HEK293T (cell line): ENCODE measurements around the gene MCRIP2.

Source experiments
- CTCF ChIA-PET: fragments of 350-600 bp; formaldehyde crosslinking; extraction: SDS; loops from one replicate; lab custom pipeline; 2021; ENCODE audit warnings: antibody characterized with exemption, inconsistent platforms; lab: Yijun Ruan, JAX
- POLR2A ChIA-PET: fragments of 350-600 bp; formaldehyde crosslinking; extraction: SDS; loops from one replicate; lab custom pipeline; 2020; ENCODE audit warnings: antibody characterized with exemption, inconsistent platforms; lab: Yijun Ruan, JAX
- DNase-seq: peaks from one replicate; pipeline ENCODE4 v3.0.0; 2012; ENCODE audit warnings: mixed read lengths; ENCODE audit errors: extremely low spot score
- ARNT ChIP-seq: fragments of 450-650 bp; IDR thresholded peaks from 2 replicates; pipeline ENCODE4 v1.6.1; 2017; ENCODE audit warnings: mild to moderate bottlenecking
- BHLHE40 ChIP-seq: fragments of 450-650 bp; IDR thresholded peaks from 2 replicates; pipeline ENCODE4 v1.6.1; 2016; ENCODE audit warnings: mild to moderate bottlenecking, moderate library complexity, borderline replicate concordance
- CTBP1 ChIP-seq: fragments of 450-650 bp; IDR thresholded peaks from 2 replicates; pipeline ENCODE4 v1.6.1; 2016; ENCODE audit warnings: borderline replicate concordance
- ELF4 ChIP-seq: fragments of 450-650 bp; IDR thresholded peaks from 2 replicates; pipeline ENCODE4 v1.6.1; 2017; ENCODE audit warnings: antibody characterized with exemption
- FOXA1 ChIP-seq: fragments of 450-650 bp; IDR thresholded peaks from 2 replicates; pipeline ENCODE4 v1.6.1; 2016; ENCODE audit warnings: mild to moderate bottlenecking
- FOXK2 ChIP-seq: fragments of 450-650 bp; IDR thresholded peaks from 2 replicates; pipeline ENCODE4 v1.6.1; 2016; ENCODE audit warnings: mild to moderate bottlenecking
- FOXM1 ChIP-seq: fragments of 450-650 bp; IDR thresholded peaks from 2 replicates; pipeline ENCODE4 v1.6.1; 2017; ENCODE audit warnings: mild to moderate bottlenecking, borderline replicate concordance
- HDGF ChIP-seq: fragments of 450-650 bp; IDR thresholded peaks from 2 replicates; pipeline ENCODE4 v1.6.1; 2017; ENCODE audit warnings: antibody characterized with exemption, borderline replicate concordance
- L3MBTL2 ChIP-seq: fragments of 450-650 bp; conservative IDR thresholded peaks from 2 replicates; pipeline ENCODE4 v1.6.1; 2016; ENCODE audit warnings: mild to moderate bottlenecking
- LEF1 ChIP-seq: fragments of 450-650 bp; IDR thresholded peaks from 2 replicates; pipeline ENCODE4 v1.6.1; 2017; ENCODE audit warnings: mild to moderate bottlenecking, borderline replicate concordance
- NFRKB ChIP-seq: fragments of 450-650 bp; IDR thresholded peaks from 2 replicates; pipeline ENCODE4 v1.6.1; 2016; ENCODE audit warnings: mild to moderate bottlenecking, moderate library complexity
- SP1 ChIP-seq: fragments of 450-650 bp; IDR thresholded peaks from 2 replicates; pipeline ENCODE4 v1.6.1; 2017
- SUZ12 ChIP-seq: fragments of 450-650 bp; IDR thresholded peaks from 2 replicates; pipeline ENCODE4 v1.6.1; 2016; ENCODE audit warnings: mild to moderate bottlenecking
- TARDBP ChIP-seq: fragments of 450-650 bp; IDR thresholded peaks from 2 replicates; pipeline ENCODE4 v1.6.1; 2016
- TF ChIP-seq, protein P1 (sequence below): fragments of 450-650 bp; IDR thresholded peaks from 2 replicates; pipeline ENCODE4 v1.6.1; 2016

Gene MCRIP2

GRCh38 chr16:680967-681745 lies 39.5 kb downstream of the MCRIP2 start:
- ChIA-PET CTCF (no interaction called here), POLR2A (interaction anchor here (0.8 to 3.0 kb wide), 13 partner anchors 9 to 45 kb away, joined by 3 to 33 read pairs (median 5); partner anchors contain the start of genes ANTKMT, METTL26, RHOT2 and WDR24)
- no peak for DNase-seq
- TF ChIP-seq ARNT = no peak
- TF ChIP-seq FOXK2 = no peak
- no peak for TF ChIP-seq BHLHE40
- TF ChIP-seq NFRKB = no peak
- no peak for TF ChIP-seq CTBP1
- TF ChIP-seq LEF1 = no peak
- no peak for TF ChIP-seq L3MBTL2
- TF ChIP-seq TARDBP = no peak
- TF ChIP-seq SP1 = no peak
- TF ChIP-seq FOXA1 = no peak
- TF ChIP-seq ELF4 = no peak

- no peak for DNase-seq
- ChIA-PET CTCF (no interaction called here), POLR2A (interaction anchor here (0.8 to 3.0 kb wide), 11 partner anchors 8 to 46 kb away, joined by 3 to 33 read pairs (median 5); partner anchors contain the start of genes ANTKMT, METTL26, RHOT2 and WDR24)
- no peak for TF ChIP-seq CTBP1
- 0 out of 2 replicates have a peak, but pooled peaks have one; percentile 22 for TF ChIP-seq HDGF
- peak; percentile 82 for TF ChIP-seq L3MBTL2
These were observed 40.3 kb downstream of the MCRIP2 start for GRCh38 chr16:681746-682427.

DNA sequence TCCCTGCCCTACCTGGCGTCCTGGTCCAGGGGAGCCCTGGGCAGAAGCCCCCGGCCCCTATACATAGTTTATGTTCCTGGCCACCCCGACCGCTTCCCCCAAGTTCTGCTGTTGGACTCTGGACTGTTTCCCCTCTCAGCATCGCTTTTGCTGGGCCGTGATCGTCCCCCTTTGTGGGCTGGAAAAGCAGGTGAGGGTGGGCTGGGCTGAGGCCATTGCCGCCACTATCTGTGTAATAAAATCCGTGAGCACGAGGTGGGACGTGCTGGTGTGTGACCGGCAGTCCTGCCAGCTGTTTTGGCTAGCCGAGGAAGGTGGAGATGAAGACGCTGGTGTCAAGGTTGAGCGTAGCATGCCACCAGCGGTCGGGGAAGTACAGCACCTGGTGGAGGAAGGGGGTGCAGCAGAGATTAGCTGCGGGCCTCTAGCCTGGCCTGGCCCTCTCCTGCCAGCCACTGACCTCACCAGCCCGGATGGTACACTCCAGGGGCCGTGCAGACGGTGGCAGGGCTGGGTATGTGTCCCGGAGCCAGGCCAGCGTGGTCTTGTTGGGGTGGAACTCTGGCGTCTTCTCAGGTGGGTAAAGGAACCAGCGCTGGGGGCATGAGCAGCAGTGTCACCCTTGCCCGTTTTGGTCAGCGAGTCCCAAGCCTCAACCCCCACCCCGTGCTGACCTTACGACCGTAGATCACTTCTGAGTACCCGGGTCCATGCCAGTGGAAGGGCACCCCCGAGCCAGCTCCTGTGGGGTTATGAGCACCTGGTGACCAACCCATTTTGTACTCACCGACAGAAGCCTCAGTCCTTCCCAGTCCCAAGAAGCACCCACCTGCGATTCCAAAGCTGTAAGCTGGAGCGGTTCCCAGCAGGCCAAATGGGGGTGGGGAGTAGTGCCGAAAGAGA lies 41.1 kb downstream of the MCRIP2 start:
- TF ChIP-seq TARDBP (no peak), L3MBTL2 (peak; percentile 42)
- POLR2A ChIA-PET = interaction anchor here (1.3 to 3.0 kb wide), 6 partner anchors 7 to 46 kb away, joined by 5 to 33 read pairs (median 10); partner anchors contain the start of genes ANTKMT, METTL26, RHOT2 and WDR24
- no peak for DNase-seq
- CTCF ChIA-PET = no interaction called here

DNA sequence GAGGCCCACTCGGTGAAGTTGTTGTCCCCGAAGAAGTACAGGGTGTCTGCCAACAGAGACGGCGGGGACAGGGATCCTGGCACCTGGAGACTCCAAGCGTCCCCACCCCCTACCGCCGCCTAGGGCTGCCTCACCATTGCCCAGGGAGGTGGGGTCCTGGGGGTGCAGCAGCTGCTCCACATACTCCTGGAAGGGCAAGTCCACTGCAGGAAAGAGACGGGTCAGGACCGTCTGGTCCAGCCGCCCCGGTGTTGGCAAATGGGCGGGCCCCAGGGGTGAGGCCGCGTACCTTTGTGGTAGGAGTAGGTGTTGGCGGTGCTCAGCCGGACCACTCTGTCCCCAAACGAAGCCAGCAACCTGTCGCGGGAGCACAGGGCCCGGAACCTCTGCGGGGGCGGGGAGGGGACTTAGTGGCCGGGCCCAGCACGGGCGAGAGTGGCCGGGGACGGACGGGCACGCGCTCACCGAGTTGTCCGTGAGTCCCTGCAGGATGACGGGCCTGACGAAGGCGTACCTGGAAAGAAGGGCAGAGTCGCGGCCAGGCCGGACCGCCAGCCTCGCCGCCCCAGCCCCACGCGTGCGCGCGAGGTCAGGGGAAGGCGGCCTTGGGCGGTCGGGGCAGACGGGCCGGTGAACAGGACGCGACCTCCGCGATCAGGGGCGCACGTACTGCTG lies 41.9 kb downstream of the MCRIP2 start:
- ChIA-PET POLR2A (interaction anchor here (1.4 kb wide), 1 partner anchor 38 kb away, joined by 4 read pairs; the partner anchor contains the start of gene ANTKMT), CTCF (no interaction called here)
- DNase-seq = no peak
- TF ChIP-seq HDGF = peak; percentile 58; the same call in 1 of the 2 replicates
- TF ChIP-seq, protein P1, sequence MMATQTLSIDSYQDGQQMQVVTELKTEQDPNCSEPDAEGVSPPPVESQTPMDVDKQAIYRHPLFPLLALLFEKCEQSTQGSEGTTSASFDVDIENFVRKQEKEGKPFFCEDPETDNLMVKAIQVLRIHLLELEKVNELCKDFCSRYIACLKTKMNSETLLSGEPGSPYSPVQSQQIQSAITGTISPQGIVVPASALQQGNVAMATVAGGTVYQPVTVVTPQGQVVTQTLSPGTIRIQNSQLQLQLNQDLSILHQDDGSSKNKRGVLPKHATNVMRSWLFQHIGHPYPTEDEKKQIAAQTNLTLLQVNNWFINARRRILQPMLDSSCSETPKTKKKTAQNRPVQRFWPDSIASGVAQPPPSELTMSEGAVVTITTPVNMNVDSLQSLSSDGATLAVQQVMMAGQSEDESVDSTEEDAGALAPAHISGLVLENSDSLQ = no peak
- TF ChIP-seq SP1 = no peak
- TF ChIP-seq L3MBTL2 = peak; percentile 33

DNA sequence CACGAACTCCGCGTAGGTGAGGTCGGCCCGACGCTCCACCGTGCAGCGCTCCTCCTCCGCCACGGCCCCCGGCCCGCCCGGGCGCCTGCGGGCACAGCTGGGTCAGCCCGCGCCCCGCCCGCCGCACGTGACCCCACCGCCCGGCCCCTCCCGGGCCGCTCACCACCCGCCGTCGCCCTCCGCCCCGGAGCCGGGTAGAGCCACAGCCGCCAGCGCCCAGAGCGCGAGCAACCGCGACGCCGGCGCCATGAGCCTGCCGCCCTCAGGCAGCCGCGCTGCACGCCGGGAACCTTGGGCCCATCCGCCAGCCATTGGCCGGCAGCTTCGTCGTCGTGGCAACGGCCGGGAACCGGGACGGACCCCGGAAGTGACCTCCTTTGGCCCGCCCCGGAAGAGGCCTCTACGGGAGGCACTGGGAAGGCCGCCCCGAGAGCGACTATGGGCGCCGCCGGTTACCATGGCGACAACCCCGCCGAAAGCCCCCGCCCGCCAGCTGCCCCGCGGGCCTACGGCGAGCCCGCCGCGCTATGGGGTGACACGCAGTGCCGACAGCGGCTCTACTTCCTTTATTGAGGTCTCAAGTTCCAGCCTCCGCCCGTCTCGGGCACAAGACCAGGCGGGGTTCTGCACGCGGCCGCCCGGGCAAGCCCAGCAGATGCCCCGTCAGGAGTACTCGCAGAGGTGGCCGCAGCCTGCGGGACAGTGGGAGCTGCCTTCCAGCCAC lies 42.6 kb downstream of the MCRIP2 start, which contains the start of gene JMJD8:
Gene JMJD8, minus strand, starts transcription at position 264 of the 724 bp plus-strand sequence. Its CDS starts 15 bp downstream, at position 249.
- peak; percentile 91 for DNase-seq
- POLR2A ChIA-PET = interaction anchor here (0.5 to 1.4 kb wide), 5 partner anchors 9 to 597 kb away, joined by 3 to 4 read pairs (median 3); partner anchors contain the start of gene ANTKMT
- CTCF ChIA-PET = no interaction called here
- TF ChIP-seq, protein P1 = peak; percentile 20; the same call in 1 of the 2 replicates
- TF ChIP-seq L3MBTL2 (peak; percentile 72), SP1 (no peak), SUZ12 (no peak), ARNT (peak; percentile 42), ELF4 (peak; percentile 92), FOXM1 (0 out of 2 replicates have a peak, but pooled peaks have one; percentile 53)
